Body of pancreas (tissue), 4 donors: ENCODE results near the gene SLC25A13.

Experiments
- CTCF ChIP-seq, 7 experiments: fragments of 450-650 bp in 4 of 7; fragments of 200-600 bp in 3 of 7; sonication (generic) in 3 of 7; IDR thresholded peaks; one replicate each; pipeline ENCODE4 v1.5.1; 2016 to 2019; ENCODE audit warnings: antibody characterized with exemption in 7 of 7
- POLR2A ChIP-seq, 3 donors: fragments of 450-650 bp; IDR thresholded peaks; one replicate each; pipeline ENCODE4 v1.6.1; 2016; ENCODE audit warnings: antibody characterized with exemption in 3 of 3, mild to moderate bottlenecking in 2 of 3

- TF ChIP-seq CTCF (IDR thresholded peaks at IDR 0.05) (no peak), POLR2A (IDR thresholded peaks at IDR 0.05) (no peak)
Observed at GRCh38 chr7:96235281-96235680, 86.6 kb downstream of the SLC25A13 start.
